Fibroblast of skin of scalp (primary cell): ENCODE results near the gene SERINC2. TPM values are rescaled to one million over a fixed set of nuclear protein-coding genes. Genes with fewer than 3 reads are reported as not detected.

ENCODE experiments used
- DNase-seq: peaks from one replicate; pipeline ENCODE4 v3.0.0-alpha.2; 2013
- polyA plus RNA-seq, 2 experiments: library from polyadenylated mRNA; unstranded; fragments of 120-200 nt; gene quantifications; one replicate each; pipeline ENCODE4 v1.2.1, GENCODE V29; 2013; ENCODE audit not compliant: insufficient read length in 2 of 2

The SERINC2 gene
- 5.7 TPM for polyA plus RNA-seq (2013, experiment 1 of 2; ENCODE audit: insufficient read length)
- 5.9 TPM for polyA plus RNA-seq (2013, experiment 2 of 2; ENCODE audit: insufficient read length)

GRCh38 chr1:31412732-31413404, at the start of gene SERINC2:
TSS of gene SERINC2 (plus strand) at chr1:31413213. CDS start at chr1:31413266, 53 bp downstream.
- DNase-seq: no peak

- DNase-seq: no peak
Observed at GRCh38 chr1:31364561-31365250, 48.3 kb upstream of the SERINC2 start.

GRCh38 chr1:31366796-31367195, 46.2 kb upstream of the SERINC2 start:
- no peak for DNase-seq

GRCh38 chr1:31368611-31369107, 44.4 kb upstream of the SERINC2 start:
- DNase-seq: no peak

- no peak for DNase-seq
Observed at GRCh38 chr1:31370021-31370420, 43.0 kb upstream of the SERINC2 start.

- DNase-seq: no peak
Observed at GRCh38 chr1:31370565-31370964, 42.4 kb upstream of the SERINC2 start.

- no peak for DNase-seq
Observed at GRCh38 chr1:31371121-31371959, 41.7 kb upstream of the SERINC2 start.

GRCh38 chr1:31372051-31372450, 41.0 kb upstream of the SERINC2 start:
- DNase-seq: no peak

- DNase-seq: no peak
Observed at GRCh38 chr1:31372751-31373055, 40.3 kb upstream of the SERINC2 start.

GRCh38 chr1:31373056-31373896, 39.7 kb upstream of the SERINC2 start, which contains the start of gene FABP3:
TSS of gene FABP3 (minus strand) at chr1:31373076. CDS start at chr1:31373014, 62 bp downstream.
- DNase-seq: peak; percentile 63

- DNase-seq: no peak
Observed at GRCh38 chr1:31373897-31374486, 39.0 kb upstream of the SERINC2 start.

GRCh38 chr1:31374511-31375196, 38.4 kb upstream of the SERINC2 start:
- DNase-seq: no peak

- DNase-seq: peak; percentile 97
Observed at GRCh38 chr1:31376375-31377134, 36.5 kb upstream of the SERINC2 start.

- DNase-seq: no peak
Observed at GRCh38 chr1:31377364-31377863, 35.6 kb upstream of the SERINC2 start.

- DNase-seq: no peak
Observed at GRCh38 chr1:31378001-31378400, 35.0 kb upstream of the SERINC2 start.

GRCh38 chr1:31380181-31380580, 32.8 kb upstream of the SERINC2 start:
- no peak for DNase-seq

GRCh38 chr1:31381394-31382294, 31.4 kb upstream of the SERINC2 start:
- no peak for DNase-seq

GRCh38 chr1:31382379-31382989, 30.5 kb upstream of the SERINC2 start:
- no peak for DNase-seq
